Measurements from ENCODE around the gene CARMIL1.

- TF ChIP-seq ZBTB7A (tag by site-specific recombination; IDR thresholded peaks at IDR 0.05; ENCODE audit: low read depth) (no peak), CTCF (tag by site-specific recombination; IDR thresholded peaks at IDR 0.05) (no peak), BCL11A (tag by site-specific recombination; IDR thresholded peaks at IDR 0.05; ENCODE audit: low read depth) (no peak), ZSCAN16 (tag by site-specific recombination; IDR thresholded peaks at IDR 0.05) (no peak), ZNF175 (tag by site-specific recombination; IDR thresholded peaks at IDR 0.05) (no peak), ZNF701 (tag by site-specific recombination; IDR thresholded peaks at IDR 0.05) (no peak), KLF1 (tag by site-specific recombination; IDR thresholded peaks at IDR 0.05) (no peak), ZNF544 (tag by site-specific recombination; IDR thresholded peaks at IDR 0.05) (no peak), ZBTB49 (tag by site-specific recombination; IDR thresholded peaks at IDR 0.05; ENCODE audit: low read depth) (no peak), TCF7L2 (IDR thresholded peaks at IDR 0.05; ENCODE audit: borderline replicate concordance, low read depth, low read length) (no peak), ZXDB (tag by site-specific recombination; IDR thresholded peaks at IDR 0.05) (no peak), ZBTB21 (tag by site-specific recombination; IDR thresholded peaks at IDR 0.05) (no peak)
These were observed 228.9 kb downstream of the CARMIL1 start for GRCh38 chr6:25508051-25508450.
